ENCODE results near the gene TPD52L3.
A peak's percentile ranks its signal among the peaks of the same experiment; 100 is the strongest.

The TPD52L3 gene

GRCh38 chr9:6328103-6328502 is at the start of gene TPD52L3:
Gene TPD52L3 (plus strand): TSS chr9:6328375. CDS start chr9:6328596, 221 bp downstream.
- no peak for DNase-seq (ENCODE audit: low read depth in 2 of 2)

GRCh38 chr9:6301858-6302257 is 26.3 kb upstream of the TPD52L3 start:
- DNase-seq (ENCODE audit: low read depth in 2 of 2) = no peak

- no peak for DNase-seq (ENCODE audit: low read depth in 2 of 2)
Observed at GRCh38 chr9:6302417-6302816, 25.8 kb upstream of the TPD52L3 start.

- DNase-seq (ENCODE audit: low read depth in 2 of 2) = no peak
Observed at GRCh38 chr9:6304232-6304631, 23.9 kb upstream of the TPD52L3 start.

- DNase-seq (ENCODE audit: low read depth in 2 of 2) = peak; percentile 3 to 7
Observed at GRCh38 chr9:6305954-6306563, 22.1 kb upstream of the TPD52L3 start.

GRCh38 chr9:6307551-6308096 is 20.6 kb upstream of the TPD52L3 start:
- no peak for DNase-seq (ENCODE audit: low read depth in 2 of 2)

GRCh38 chr9:6330958-6331634 is 2.9 kb downstream of the TPD52L3 start:
- DNase-seq (ENCODE audit: low read depth in 2 of 2) = no peak

GRCh38 chr9:6334305-6334704 is 6.1 kb downstream of the TPD52L3 start:
- no peak for DNase-seq (ENCODE audit: low read depth in 2 of 2)

- DNase-seq (ENCODE audit: low read depth in 2 of 2) = no peak
Observed at GRCh38 chr9:6348766-6349165, 20.6 kb downstream of the TPD52L3 start.

GRCh38 chr9:6351737-6352136 is 23.6 kb downstream of the TPD52L3 start:
- DNase-seq (ENCODE audit: low read depth in 2 of 2) = no peak

GRCh38 chr9:6354072-6354686 is 26.0 kb downstream of the TPD52L3 start:
- DNase-seq (ENCODE audit: low read depth in 2 of 2) = peak; percentile 46 to 53

- peak; percentile 10 to 13 for DNase-seq (ENCODE audit: low read depth in 2 of 2)
Observed at GRCh38 chr9:6355728-6356127, 27.6 kb downstream of the TPD52L3 start.

GRCh38 chr9:6356441-6356840 is 28.3 kb downstream of the TPD52L3 start:
- no peak for DNase-seq (ENCODE audit: low read depth in 2 of 2)

GRCh38 chr9:6356904-6357303 is 28.7 kb downstream of the TPD52L3 start:
- no peak for DNase-seq (ENCODE audit: low read depth in 2 of 2)

GRCh38 chr9:6367128-6367890 is 39.1 kb downstream of the TPD52L3 start:
- no peak for DNase-seq (ENCODE audit: low read depth in 2 of 2)

GRCh38 chr9:6368831-6369230 is 40.7 kb downstream of the TPD52L3 start:
- DNase-seq (ENCODE audit: low read depth in 2 of 2) = no peak

Measured in fibroblast of skin of left quadriceps (primary cell).